Loucy (cell line): ENCODE measurements around the gene GPRIN2.
"Not testable (repeated sequence)": the region's sequence is repeated elsewhere in the genome, so short reads cannot be mapped to it uniquely, and the experiment has no call there.

Source experiments
- EZH2phosphoT487 ChIP-seq: fragments of 200-600 bp; IDR thresholded peaks from 2 replicates; pipeline ENCODE4 v1.6.1; 2018; ENCODE audit warnings: antibody characterized with exemption, mild to moderate bottlenecking, moderate library complexity, borderline replicate concordance
- TF ChIP-seq, protein P1 (sequence below): fragments of 200-600 bp; sonication (generic); conservative IDR thresholded peaks from 2 replicates; pipeline ENCODE4 v1.5.1; 2014; ENCODE audit warnings: mild to moderate bottlenecking, antibody characterized with exemption, low read length

DNA sequence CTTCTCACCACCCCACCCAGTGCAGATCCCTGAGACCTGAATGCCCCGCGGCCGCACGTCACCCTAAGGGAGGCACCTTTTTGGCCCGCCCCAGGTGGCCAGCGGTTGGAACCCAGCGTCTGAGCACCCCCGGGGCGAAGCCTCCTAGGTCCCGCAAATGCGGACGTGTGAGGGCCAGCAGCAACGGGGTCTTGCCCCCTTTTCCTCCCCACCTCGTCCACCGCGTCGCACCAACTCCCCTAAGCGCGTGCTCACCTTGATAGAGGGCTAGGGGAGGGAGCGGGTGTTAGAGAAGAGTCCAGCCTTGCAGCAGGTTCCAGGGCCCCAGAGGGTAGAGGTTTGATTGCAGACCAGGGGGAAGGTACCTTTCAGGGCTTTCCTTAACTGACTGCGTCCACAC lies 22.9 kb upstream of the GPRIN2 start:
- TF ChIP-seq, protein P1, sequence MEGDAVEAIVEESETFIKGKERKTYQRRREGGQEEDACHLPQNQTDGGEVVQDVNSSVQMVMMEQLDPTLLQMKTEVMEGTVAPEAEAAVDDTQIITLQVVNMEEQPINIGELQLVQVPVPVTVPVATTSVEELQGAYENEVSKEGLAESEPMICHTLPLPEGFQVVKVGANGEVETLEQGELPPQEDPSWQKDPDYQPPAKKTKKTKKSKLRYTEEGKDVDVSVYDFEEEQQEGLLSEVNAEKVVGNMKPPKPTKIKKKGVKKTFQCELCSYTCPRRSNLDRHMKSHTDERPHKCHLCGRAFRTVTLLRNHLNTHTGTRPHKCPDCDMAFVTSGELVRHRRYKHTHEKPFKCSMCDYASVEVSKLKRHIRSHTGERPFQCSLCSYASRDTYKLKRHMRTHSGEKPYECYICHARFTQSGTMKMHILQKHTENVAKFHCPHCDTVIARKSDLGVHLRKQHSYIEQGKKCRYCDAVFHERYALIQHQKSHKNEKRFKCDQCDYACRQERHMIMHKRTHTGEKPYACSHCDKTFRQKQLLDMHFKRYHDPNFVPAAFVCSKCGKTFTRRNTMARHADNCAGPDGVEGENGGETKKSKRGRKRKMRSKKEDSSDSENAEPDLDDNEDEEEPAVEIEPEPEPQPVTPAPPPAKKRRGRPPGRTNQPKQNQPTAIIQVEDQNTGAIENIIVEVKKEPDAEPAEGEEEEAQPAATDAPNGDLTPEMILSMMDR, result not testable (repeated sequence)
- TF ChIP-seq EZH2phosphoT487, result not testable (repeated sequence)
